K562 (cell line): ENCODE data around the gene TMOD2. TPM values are rescaled to one million over a fixed set of nuclear protein-coding genes. Genes with fewer than 3 reads are reported as not detected.
A peak's percentile ranks its signal among the peaks of the same experiment; 100 is the strongest.

Experiments
- AFF4 ChIP-seq: sonication (generic); formaldehyde crosslinking; IDR thresholded peaks from 2 replicates; pipeline ENCODE4 v1.8.0; 2023; ENCODE audit warnings: mild to moderate bottlenecking, missing genetic modification reagents
- ARID2 ChIP-seq: fragments of 450-650 bp; IDR thresholded peaks from 2 replicates; pipeline ENCODE4 v1.6.1; 2017; ENCODE audit warnings: antibody characterized with exemption, mild to moderate bottlenecking
- ARNT ChIP-seq, 2 experiments: fragments of 450-650 bp; IDR thresholded peaks; 2 replicates each; pipeline ENCODE4 v1.6.1; 2016; ENCODE audit warnings: mild to moderate bottlenecking in 1 of 2
- CBFB ChIP-seq: sonication (generic); formaldehyde crosslinking; IDR thresholded peaks from 2 replicates; pipeline ENCODE4 v1.4.0; 2020; ENCODE audit warnings: mild to moderate bottlenecking, missing genetic modification reagents
- CC2D1A ChIP-seq: fragments of 450-650 bp; IDR thresholded peaks from 2 replicates; pipeline ENCODE4 v1.6.1; 2017; ENCODE audit warnings: mild to moderate bottlenecking
- CHCHD3 ChIP-seq: fragments of 250-450 bp; sonication (Bioruptor Pico); IDR thresholded peaks from 2 replicates; pipeline ENCODE4 v2.1.2; 2022; ENCODE audit warnings: mild to moderate bottlenecking
- CTBP1 ChIP-seq: fragments of 450-650 bp; IDR thresholded peaks from 2 replicates; pipeline ENCODE4 v1.6.1; 2016; ENCODE audit warnings: borderline replicate concordance
- CXXC5 ChIP-seq: fragments of 250-450 bp; sonication (Bioruptor Pico); IDR thresholded peaks from 2 replicates; pipeline ENCODE4 v1.8.0; 2022; ENCODE audit warnings: inconsistent platforms, mild to moderate bottlenecking, moderate library complexity
- E2F6 ChIP-seq, 2 experiments: IDR thresholded peaks; 2 replicates each; pipeline ENCODE4 v1.6.1; 2011; ENCODE audit warnings: borderline replicate concordance in 1 of 2, control low read depth in 1 of 2, low read depth in 1 of 2, low read length in 1 of 2, mild to moderate bottlenecking in 1 of 2, mixed read lengths in 1 of 2, moderate library complexity in 1 of 2; ENCODE audit not compliant: insufficient read depth in 1 of 2, insufficient read length in 1 of 2, poor library complexity in 1 of 2, severe bottlenecking in 1 of 2; ENCODE audit errors: extremely low read depth in 1 of 2
- ELF1 ChIP-seq: fragments of 200-800 bp; sonication (Bioruptor generic); IDR thresholded peaks from 2 replicates; pipeline ENCODE4 v1.6.1; 2016; ENCODE audit warnings: missing genetic modification characterization, missing compliant biosample characterization
- ETV6 ChIP-seq, 3 experiments: fragments of 150-350 bp in 1 of 3; sonication (generic) in 1 of 3; formaldehyde crosslinking in 1 of 3; IDR thresholded peaks; 2 replicates each; pipeline versions ENCODE4 v1.6.1 to v1.8.0; 2014 to 2022; ENCODE audit warnings: borderline replicate concordance in 2 of 3, low read depth in 2 of 3, antibody characterized with exemption in 1 of 3, low read length in 1 of 3, mild to moderate bottlenecking in 1 of 3, missing genetic modification reagents in 1 of 3
- HSF4 ChIP-seq: fragments of 250-450 bp; sonication (Bioruptor Pico); IDR thresholded peaks from 2 replicates; pipeline ENCODE4 v2.1.2; 2022; ENCODE audit warnings: mild to moderate bottlenecking, moderate library complexity, borderline replicate concordance
- KDM5B ChIP-seq: fragments of 200-600 bp; sonication (generic); IDR thresholded peaks from 2 replicates; pipeline ENCODE4 v1.6.1; 2012; ENCODE audit warnings: low read depth, mild to moderate bottlenecking, moderate library complexity, low read length, control low read depth, inconsistent platforms; ENCODE audit not compliant: insufficient replicate concordance
- NFIX ChIP-seq: fragments of 250-450 bp; sonication (Bioruptor Pico); IDR thresholded peaks from 2 replicates; pipeline ENCODE4 v1.4.0; 2020; ENCODE audit warnings: low read depth, mild to moderate bottlenecking, moderate library complexity
- PHTF2 ChIP-seq: fragments of 250-450 bp; sonication (Bioruptor Pico); IDR thresholded peaks from 2 replicates; pipeline ENCODE4 v1.5.0; 2021; ENCODE audit warnings: mild to moderate bottlenecking
- SMARCB1 ChIP-seq: IDR thresholded peaks from 2 replicates; pipeline ENCODE4 v1.6.1; 2011; ENCODE audit warnings: improper control_type of control experiment, low read depth; ENCODE audit not compliant: insufficient read length
- SRF ChIP-seq, 2 experiments: fragments of 250-450, 450-650 bp in 1 of 2; sonication (Bioruptor Pico) in 1 of 2; sonication (generic) in 1 of 2; formaldehyde crosslinking; IDR thresholded peaks; 2 replicates each; pipeline versions ENCODE4 v1.5.0 to v1.5.1; 2020 to 2022; ENCODE audit warnings: mild to moderate bottlenecking in 1 of 2, missing genetic modification reagents in 1 of 2
- UBTF ChIP-seq, 2 experiments: IDR thresholded peaks; 2 replicates each; pipeline ENCODE4 v1.6.1; 2012; ENCODE audit warnings: improper control_type of control experiment in 2 of 2, low read depth in 2 of 2, low read length in 2 of 2, borderline replicate concordance in 1 of 2
- XRCC4 ChIP-seq: IDR thresholded peaks from one replicate; pipeline ENCODE4 v1.6.1; 2011; ENCODE audit not compliant: insufficient read depth, insufficient read length; ENCODE audit errors: extremely low read depth
- ZNF347 ChIP-seq: fragments of 450-650 bp; formaldehyde crosslinking; IDR thresholded peaks from 2 replicates; pipeline ENCODE4 v1.4.0; 2020; ENCODE audit warnings: low read depth, mild to moderate bottlenecking, moderate library complexity
- ZNF408 ChIP-seq: fragments of 250-450 bp; sonication (Bioruptor Pico); IDR thresholded peaks from 2 replicates; pipeline ENCODE4 v1.4.0; 2020; ENCODE audit warnings: low read depth, mild to moderate bottlenecking, moderate library complexity
- ZNF561 ChIP-seq: fragments of 450-650 bp; formaldehyde crosslinking; conservative IDR thresholded peaks from 2 replicates; pipeline ENCODE4 v1.4.0; 2020; ENCODE audit warnings: mild to moderate bottlenecking, moderate library complexity
- polyA plus RNA-seq, 8 experiments: library from polyadenylated mRNA; depleted of rRNA in 4 of 8; stranded (reverse) in 5 of 8; unstranded in 3 of 8; fragments of >200 nt; fragmentation: Nextera tagmentation in 2 of 8; fragmentation: Illumina TruSeq in 1 of 8; extraction: Ambion mirVana in 2 of 8; extraction: Trizol in 1 of 8; gene quantifications; 2 replicates each; pipeline versions ENCODE4 v1.2.1 to v1.2.3, GENCODE V29; 2011 to 2014; ENCODE audit warnings: inconsistent platforms in 1 of 8, missing spikeins in 1 of 8
- total RNA-seq, 7 experiments: library from RNA; depleted of rRNA in 6 of 7; stranded (reverse); fragments of >200 nt in 6 of 7; fragmentation: Illumina TruSeq in 2 of 7; extraction: Trizol in 2 of 7; gene quantifications; 2 replicates each; pipeline versions ENCODE4 v1.2.1 to v1.2.3, GENCODE V29; 2011 to 2021; ENCODE audit warnings: low replicate concordance in 1 of 7

The TMOD2 gene
- total and polyA plus RNA-seq, 9 of the 15 experiments (the other 6 are each of a cell fraction or from before 2014, with no cell fraction given) = 0.49 to 3.8 (median 3.0) TPM

- TF ChIP-seq AFF4 (CRISPR knock-in tag) (no peak), XRCC4 (no peak), ZNF347 (no peak), CTBP1 (no peak), CXXC5 (CRISPR knock-in tag) (no peak), NFIX (CRISPR knock-in tag) (no peak), ETV6 (IDR thresholded peaks at IDR 0.05; ENCODE audit: borderline replicate concordance in 1 of 2, low read depth in 2 of 2, low read length in 1 of 2) (no peak), ETV6 (CRISPR knock-in tag; IDR thresholded peaks at IDR 0.05; ENCODE audit: borderline replicate concordance) (no peak), ARID2 (no peak), CHCHD3 (no peak), SMARCB1 (no peak), ZNF408 (CRISPR knock-in tag) (no peak), KDM5B (no peak), E2F6 (IDR thresholded peaks at IDR 0.05; ENCODE audit: borderline replicate concordance in 1 of 2, extremely low read depth in 1 of 2, insufficient read depth in 1 of 2, insufficient read length in 1 of 2, low read depth in 1 of 2, low read length in 1 of 2, poor library complexity in 1 of 2, severe bottlenecking in 1 of 2) (no peak), ELF1 (tag) (no peak), CC2D1A (peak; percentile 31; the same call in 1 of the 2 replicates), HSF4 (CRISPR knock-in tag) (no peak), ARNT (IDR thresholded peaks at IDR 0.05) (no peak), PHTF2 (CRISPR knock-in tag) (no peak), CBFB (CRISPR knock-in tag) (no peak), UBTF (IDR thresholded peaks at IDR 0.05; ENCODE audit: borderline replicate concordance in 1 of 2, low read depth in 2 of 2, low read length in 2 of 2) (no peak), ZNF561 (CRISPR knock-in tag) (no peak), SRF (CRISPR knock-in tag; IDR thresholded peaks at IDR 0.05) (no peak)
Measured at GRCh38 chr15:51702710-51703109, 48.7 kb upstream of the TMOD2 start (continued).
